ENCODE measurements around the gene GDI1.

The GDI1 gene

DNA sequence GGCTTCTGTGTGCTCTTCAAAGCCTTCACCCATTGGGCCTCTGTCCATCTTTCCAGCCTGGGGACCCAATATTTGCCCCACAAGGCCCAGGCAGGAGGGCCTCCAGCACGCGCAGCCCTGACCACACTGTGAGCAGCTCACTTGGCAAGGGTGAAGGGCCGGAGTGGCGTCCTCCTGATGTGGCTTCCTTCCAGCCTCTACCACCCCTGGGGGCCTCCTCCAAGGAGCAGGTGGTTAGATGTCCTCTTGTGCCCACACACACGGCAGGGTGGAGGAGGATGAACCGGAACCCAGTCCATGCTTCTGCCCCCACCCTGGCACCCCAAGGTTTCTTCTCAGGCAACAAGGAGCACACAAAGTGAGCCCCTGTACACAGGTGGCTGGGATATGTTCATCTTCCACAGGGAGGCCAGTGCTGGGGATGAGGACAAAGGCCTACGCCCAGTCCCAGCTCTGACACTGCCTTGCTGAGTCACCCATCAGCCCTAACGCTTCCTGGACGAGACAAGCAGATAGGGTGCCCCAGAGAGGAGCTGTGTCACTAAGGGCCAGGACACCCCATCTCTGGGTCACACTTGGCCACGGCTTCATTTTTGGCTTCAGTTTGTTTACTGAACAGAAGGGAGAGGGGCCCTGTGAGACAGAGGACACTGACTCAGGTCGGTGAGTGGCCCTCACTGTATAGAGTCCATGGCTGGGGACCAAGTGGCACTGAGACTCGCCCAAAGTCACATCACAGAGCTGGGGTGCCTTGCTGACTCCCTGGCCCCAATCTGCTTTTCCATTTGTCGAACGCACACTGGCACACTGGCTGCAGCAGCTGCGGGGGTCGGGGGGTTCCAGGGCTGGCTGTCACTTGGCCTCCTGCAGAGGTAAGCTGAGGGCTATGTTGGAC lies 47.5 kb downstream of the GDI1 start:
- no peak for DNase-seq

DNA sequence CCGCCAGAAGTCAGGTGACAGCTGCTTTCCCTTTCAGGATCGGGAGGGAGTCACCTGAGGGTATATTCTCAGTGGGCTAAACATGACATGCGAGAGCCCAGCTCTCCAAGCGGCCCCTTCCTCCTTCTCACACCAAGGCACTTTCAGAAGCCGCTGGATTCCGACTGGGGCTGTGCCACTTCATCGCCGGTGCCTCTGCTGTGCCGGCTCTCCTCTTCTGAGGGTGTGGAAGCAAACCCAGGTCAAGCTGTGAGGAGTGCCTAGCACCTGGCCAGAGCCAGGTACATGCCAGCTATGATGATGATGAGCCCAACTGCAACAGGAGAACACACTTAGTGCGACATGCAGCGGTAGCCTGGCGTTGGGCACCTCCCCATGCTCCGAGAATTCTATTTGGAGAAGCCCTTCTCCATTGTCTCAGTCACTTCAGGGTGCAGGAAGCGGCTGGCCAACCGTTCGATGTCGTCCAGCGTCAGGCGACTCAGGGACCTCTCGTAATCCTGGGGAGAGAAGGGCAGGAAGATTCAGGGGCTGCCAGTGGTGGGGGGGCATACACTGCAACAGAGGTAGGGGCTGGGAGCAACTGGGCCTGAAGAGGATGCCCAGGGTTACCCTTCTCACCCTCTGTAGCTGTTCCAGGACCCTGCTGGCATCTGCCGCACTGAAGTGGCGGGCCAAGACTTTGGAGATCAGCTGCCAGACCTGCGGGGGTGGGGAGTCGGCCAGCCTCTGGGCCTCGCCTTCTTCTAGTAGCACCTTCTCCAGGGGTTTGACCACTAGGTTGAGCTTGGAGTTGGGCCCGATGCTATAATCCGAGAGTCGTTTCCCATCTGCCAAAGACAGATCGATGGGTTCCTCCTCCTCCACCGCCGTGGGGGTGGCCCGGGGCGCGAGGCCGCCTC lies 48.4 kb downstream of the GDI1 start:
- DNase-seq = peak; percentile 70

DNA sequence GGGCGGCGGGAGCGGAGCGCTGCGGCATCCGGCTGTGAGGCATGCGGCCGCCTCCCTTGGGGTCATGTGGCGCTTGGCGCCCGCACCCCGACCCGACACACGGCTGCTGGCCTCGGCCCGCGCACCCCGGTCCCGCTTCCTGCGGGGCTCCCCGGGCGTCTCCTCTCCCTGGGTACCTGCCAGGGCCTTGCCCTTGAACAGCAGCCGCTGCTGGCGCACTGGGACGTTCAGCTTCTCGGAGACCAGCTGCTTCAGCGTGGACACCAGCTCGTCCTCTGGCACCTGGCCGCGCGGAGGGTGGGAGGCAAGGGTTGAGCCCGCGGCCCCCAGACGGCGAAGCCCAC lies 49.1 kb downstream of the GDI1 start:
- no peak for DNase-seq

DNA sequence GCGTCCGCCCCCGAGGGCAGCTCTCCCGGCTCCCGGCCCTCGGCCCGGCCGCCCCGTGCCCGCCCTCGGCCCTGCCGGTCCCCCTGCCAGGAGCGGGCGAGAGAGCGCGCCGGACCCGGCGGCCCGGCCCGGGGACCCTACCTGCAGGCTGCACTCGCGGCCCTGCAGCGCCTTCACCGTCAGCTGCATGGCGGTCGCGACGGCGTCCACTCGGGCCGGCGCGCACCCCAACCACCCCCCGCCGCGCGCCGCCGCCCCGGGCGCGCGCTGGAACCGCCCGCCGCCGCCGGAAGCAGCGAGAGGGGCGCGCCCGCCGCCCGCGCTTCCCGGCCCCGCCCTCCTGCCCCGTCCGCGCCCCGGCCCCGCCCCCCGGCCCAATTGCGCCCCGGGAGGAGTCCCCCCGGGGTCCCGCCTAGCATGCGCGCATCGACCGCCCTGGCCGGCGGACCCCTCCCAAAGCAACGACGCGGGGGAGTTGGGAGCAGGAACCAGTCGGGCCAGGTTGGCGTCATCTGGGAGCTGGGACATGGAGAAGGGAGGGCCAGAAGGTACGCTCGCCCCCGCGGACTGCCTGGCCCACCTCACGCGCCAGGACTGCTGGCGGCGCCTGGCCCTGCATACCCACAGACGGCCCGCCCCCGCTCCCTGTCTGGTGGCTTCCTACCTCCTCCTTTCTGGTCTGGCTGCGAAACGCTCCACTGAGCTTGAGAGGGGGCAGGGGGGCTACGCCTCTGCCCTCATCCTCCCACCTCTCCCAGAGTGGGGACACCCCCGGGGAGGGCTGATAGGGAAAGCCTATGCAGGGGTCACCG lies 49.6 kb downstream of the GDI1 start, which contains the start of gene UBL4A:
TSS of gene UBL4A (minus strand) at position 220 of the 812 bp plus-strand sequence. CDS start at position 189, 31 bp downstream.
- no peak for DNase-seq

DNA sequence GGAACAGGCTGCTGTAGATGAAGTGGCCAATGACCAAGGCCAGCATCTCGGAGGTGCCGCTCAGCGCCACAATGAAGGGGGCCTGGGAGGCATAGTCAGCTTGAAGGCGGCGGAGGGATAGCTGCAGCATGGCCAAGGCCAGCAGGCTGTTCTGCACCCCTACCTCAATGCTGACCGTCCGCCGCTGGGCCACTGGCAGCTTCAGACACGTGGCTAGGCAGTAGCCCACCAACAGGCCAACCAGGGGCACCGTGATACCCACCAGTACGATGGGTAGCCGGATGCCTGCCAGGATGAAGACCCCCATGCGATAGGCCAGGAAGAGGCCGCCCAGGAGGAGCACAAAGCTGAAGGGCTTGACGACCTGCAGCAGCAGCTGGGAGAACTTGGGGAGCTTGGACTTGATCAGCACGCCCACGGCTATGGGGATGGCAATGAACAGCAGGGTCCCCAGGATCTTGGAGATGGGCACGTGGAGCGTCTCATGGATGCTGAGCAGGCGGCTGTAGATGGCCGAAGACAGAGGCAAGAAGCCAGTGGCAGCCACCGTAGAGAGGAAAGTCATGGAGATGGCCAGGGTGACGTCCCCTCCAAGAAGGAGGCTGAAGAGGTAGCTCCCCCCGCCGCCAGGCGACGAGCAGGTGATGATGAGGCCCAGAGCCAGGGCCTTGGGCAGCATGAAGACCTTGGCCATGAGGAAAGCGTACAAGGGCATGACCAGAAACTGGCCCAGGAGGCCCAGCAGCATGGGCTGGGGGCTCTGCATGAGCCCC lies 50.8 kb downstream of the GDI1 start:
- no peak for DNase-seq

DNA sequence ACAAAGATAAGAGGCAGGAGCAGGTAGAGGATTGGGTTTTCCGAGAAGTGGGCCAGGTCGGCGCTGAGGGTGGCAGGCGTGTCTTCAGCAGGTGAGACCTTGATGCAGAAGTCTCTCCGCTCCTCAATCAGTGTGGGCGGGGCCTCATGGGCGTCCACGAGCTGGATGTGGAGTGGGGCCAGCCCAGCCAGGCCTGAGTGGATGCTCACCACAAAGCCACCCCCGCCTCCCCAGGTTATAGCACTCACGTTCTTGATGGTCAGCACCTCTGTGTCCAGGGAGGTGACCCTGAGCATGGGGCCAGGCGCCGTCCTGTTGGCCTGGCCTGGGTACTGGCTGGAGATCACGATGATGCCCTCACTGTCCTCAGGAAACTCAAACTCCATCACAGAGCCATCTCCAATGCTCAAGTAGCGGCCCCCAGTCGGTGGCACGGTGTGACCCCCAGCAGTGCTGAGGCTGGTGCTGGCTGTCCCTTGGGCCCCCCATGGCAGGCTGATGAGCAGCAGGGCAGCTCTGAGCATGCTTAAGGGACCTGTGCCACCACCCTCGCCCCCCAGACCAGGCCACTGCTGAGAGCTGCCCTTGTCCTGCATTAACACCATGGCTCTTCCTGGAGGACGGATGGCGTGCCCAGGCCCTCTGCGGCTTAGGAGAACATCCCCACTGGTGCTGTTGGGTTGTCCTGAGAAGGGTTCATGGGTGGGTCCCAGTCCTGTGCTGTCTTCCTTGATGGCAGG lies 51.6 kb downstream of the GDI1 start:
- no peak for DNase-seq

DNA sequence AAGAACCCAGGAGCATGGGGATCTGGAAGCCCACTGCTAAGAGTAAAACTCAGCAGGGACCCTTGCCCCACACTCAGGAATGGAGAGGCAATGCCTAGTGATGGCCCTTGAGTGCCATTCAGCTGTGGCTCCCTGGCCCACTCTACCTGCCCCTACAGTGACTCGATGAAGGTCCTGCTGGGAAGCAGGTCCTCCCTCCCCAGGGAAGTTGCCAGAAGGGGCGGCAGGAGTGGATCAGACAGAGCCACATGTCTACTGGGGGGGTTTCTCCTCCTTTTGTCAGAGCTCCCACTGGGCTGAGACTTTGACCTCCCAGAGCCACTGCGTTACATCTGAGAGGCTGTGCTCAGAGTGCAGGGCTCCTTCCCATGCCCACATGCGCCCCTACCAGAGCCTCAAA lies 52.2 kb downstream of the GDI1 start:
- no peak for DNase-seq

DNA sequence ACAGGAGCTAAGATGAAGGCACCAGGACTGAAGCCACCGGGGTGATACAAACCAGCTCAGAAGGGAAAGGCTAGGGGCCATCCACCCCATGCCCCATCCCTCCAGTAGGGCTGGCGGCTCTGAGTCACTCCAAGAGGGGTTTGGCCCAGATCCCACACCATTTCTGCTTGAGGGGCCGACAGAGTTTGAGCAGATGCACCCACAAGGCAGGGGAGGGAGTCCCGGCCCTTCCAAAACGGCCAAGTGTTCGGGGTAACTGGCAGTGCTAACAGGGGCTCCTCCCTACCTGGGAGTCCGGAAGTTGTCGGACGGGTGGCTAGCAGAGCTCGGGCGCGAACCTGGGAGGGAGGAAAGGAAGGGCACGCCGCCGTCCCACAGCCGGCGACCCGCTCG lies 53.1 kb downstream of the GDI1 start:
- DNase-seq = no peak

DNA sequence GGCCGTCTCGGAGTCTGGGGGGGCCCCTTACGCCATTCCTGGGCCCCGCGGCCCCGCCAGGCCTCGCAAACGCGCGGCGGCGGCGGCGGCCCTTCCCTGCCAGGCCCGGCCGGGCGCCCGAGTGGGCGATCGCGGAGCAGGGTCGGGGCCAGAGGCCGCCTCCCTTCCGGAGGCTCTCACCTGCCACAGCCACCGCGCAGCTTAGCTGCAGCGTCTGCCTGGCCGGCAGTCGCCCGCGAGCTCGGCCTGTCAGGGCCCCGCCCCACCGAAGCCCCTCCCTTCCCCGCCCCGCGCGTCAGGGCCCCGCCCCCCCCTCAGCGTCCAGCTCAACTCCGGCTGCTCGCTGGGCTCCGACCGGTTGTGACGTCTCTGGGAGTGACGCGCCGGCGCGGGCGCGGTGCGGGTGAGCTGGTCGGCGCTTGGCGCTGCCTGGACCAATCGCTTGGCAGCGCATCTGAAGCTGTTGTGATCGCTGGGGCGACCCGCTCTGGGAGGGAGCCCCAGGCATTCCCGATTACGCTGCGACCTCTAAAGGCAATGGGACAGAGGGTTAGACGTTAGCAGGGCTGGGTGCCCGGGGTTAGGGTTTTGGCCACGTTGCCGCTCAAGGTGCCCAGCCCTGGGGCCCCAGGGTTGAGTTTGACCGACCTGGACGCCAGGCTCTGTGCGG lies 53.6 kb downstream of the GDI1 start, which contains the start of gene SLC10A3:
TSS of gene SLC10A3 (minus strand) at position 216 of the 670 bp plus-strand sequence. CDS start 1,689 bp downstream, outside the sequence.
- DNase-seq = peak; percentile 89

All from NCI-H2029 (cell line).